Liver (tissue), 9 donors: ENCODE measurements around the gene DDX54. TPM values are rescaled to one million over a fixed set of nuclear protein-coding genes. Genes with fewer than 3 reads are reported as not detected.

Experiments used
- DNase-seq: peaks from one replicate; pipeline ENCODE4 v3.0.0-alpha.2; 2017; ENCODE audit warnings: low spot score
- H3K27ac ChIP-seq, 2 donors: one replicate each; pipeline ENCODE4 v1.7.0; 2013; ENCODE audit warnings: inconsistent platforms in 2 of 2, low read length in 2 of 2, control low read depth in 1 of 2, low read depth in 1 of 2, mild to moderate bottlenecking in 1 of 2
- H3K27me3 ChIP-seq, 4 donors: one replicate each; pipeline versions ENCODE4 v1.6.1 to v1.7.0; 2013; ENCODE audit warnings: low read length in 3 of 4, inconsistent platforms in 1 of 4, mild to moderate bottlenecking in 1 of 4, moderate library complexity in 1 of 4; ENCODE audit not compliant: control insufficient read depth in 4 of 4, insufficient read depth in 4 of 4
- H3K36me3 ChIP-seq, 4 donors: one replicate each; pipeline versions ENCODE4 v1.6.1 to v1.7.0; 2013; ENCODE audit warnings: low read length in 3 of 4, mild to moderate bottlenecking in 3 of 4, low read depth in 1 of 4, moderate library complexity in 1 of 4; ENCODE audit not compliant: control insufficient read depth in 4 of 4, insufficient read depth in 3 of 4
- H3K4me1 ChIP-seq, 4 donors: one replicate each; pipeline versions ENCODE4 v1.6.1 to v1.7.0; 2013; ENCODE audit warnings: low read length in 3 of 4, mild to moderate bottlenecking in 3 of 4, moderate library complexity in 1 of 4; ENCODE audit not compliant: control insufficient read depth in 4 of 4, insufficient read depth in 4 of 4
- H3K4me3 ChIP-seq, 3 donors: one replicate each; pipeline versions ENCODE4 v1.6.1 to v1.7.0; 2013; ENCODE audit warnings: low read length in 3 of 3, control low read depth in 1 of 3, low read depth in 1 of 3, mild to moderate bottlenecking in 1 of 3
- H3K9ac ChIP-seq, 2 donors: one replicate each; pipeline ENCODE4 v1.7.0; 2013; ENCODE audit warnings: low read length in 2 of 2, mild to moderate bottlenecking in 2 of 2, moderate library complexity in 2 of 2, control low read depth in 1 of 2, low read depth in 1 of 2
- H3K9me3 ChIP-seq, 4 donors: one replicate each; pipeline versions ENCODE4 v1.6.1 to v1.7.0; 2013; ENCODE audit warnings: low read length in 3 of 4; ENCODE audit not compliant: control insufficient read depth in 4 of 4
- EGR1 ChIP-seq, 2 donors: IDR thresholded peaks; 2 replicates each; pipeline ENCODE4 v1.6.1; 2016 to 2018; ENCODE audit warnings: antibody characterized with exemption in 2 of 2, low read depth in 2 of 2
- FOXA1 ChIP-seq: IDR thresholded peaks from 2 replicates; pipeline ENCODE4 v1.6.1; 2016; ENCODE audit warnings: antibody characterized with exemption
- FOXA2 ChIP-seq: IDR thresholded peaks from 2 replicates; pipeline ENCODE4 v1.6.1; 2016; ENCODE audit warnings: antibody characterized with exemption
- GABPA ChIP-seq, 2 donors: IDR thresholded peaks in 1 of 2; conservative IDR thresholded peaks in 1 of 2; 2 replicates each; pipeline ENCODE4 v1.6.1; 2016; ENCODE audit warnings: antibody characterized with exemption in 2 of 2, mild to moderate bottlenecking in 1 of 2, moderate library complexity in 1 of 2
- HNF4A ChIP-seq, 2 donors: conservative IDR thresholded peaks; 2 replicates each; pipeline ENCODE4 v1.6.1; 2016; ENCODE audit warnings: antibody characterized with exemption in 2 of 2, mild to moderate bottlenecking in 2 of 2
- HNF4G ChIP-seq: IDR thresholded peaks from 2 replicates; pipeline ENCODE4 v1.6.1; 2016; ENCODE audit warnings: antibody characterized with exemption
- JUND ChIP-seq, 2 donors: IDR thresholded peaks; 2 replicates each; pipeline ENCODE4 v1.6.1; 2016; ENCODE audit warnings: antibody characterized with exemption in 2 of 2
- NR2F2 ChIP-seq: IDR thresholded peaks from 2 replicates; pipeline ENCODE4 v1.6.1; 2016; ENCODE audit warnings: antibody characterized with exemption
- RAD21 ChIP-seq, 2 donors: IDR thresholded peaks; 2 replicates each; pipeline ENCODE4 v1.6.1; 2016; ENCODE audit warnings: antibody characterized with exemption in 2 of 2, mild to moderate bottlenecking in 2 of 2
- REST ChIP-seq: IDR thresholded peaks from 2 replicates; pipeline ENCODE4 v1.6.1; 2016; ENCODE audit warnings: antibody characterized with exemption, mild to moderate bottlenecking
- RXRA ChIP-seq, 2 donors: IDR thresholded peaks; 2 replicates each; pipeline ENCODE4 v1.6.1; 2017 to 2018; ENCODE audit warnings: antibody characterized with exemption in 2 of 2, mild to moderate bottlenecking in 1 of 2
- SP1 ChIP-seq: IDR thresholded peaks from 2 replicates; pipeline ENCODE4 v1.6.1; 2018; ENCODE audit warnings: antibody characterized with exemption, mild to moderate bottlenecking
- TAF1 ChIP-seq: conservative IDR thresholded peaks from 2 replicates; pipeline ENCODE4 v1.6.1; 2016; ENCODE audit warnings: antibody characterized with exemption, mild to moderate bottlenecking
- YY1 ChIP-seq: IDR thresholded peaks from 2 replicates; pipeline ENCODE4 v1.6.1; 2016; ENCODE audit warnings: antibody characterized with exemption, mild to moderate bottlenecking
- WGBS: extraction: QIAGEN DNeasy Blood & Tissue Kit; methylation state at CpG from one replicate; pipeline ENCODE4 v1.1.7; 2013; 5-methylcytosine and 5-hydroxymethylcytosine counted together
- polyA plus RNA-seq, 2 donors: library from polyadenylated mRNA; stranded (reverse) in 1 of 2; unstranded in 1 of 2; fragments of 200-250 nt in 1 of 2; fragments of >200 nt in 1 of 2; fragmentation: Nextera tagmentation in 1 of 2; extraction: Ambion mirVana in 1 of 2; gene quantifications; one replicate each; pipeline versions ENCODE4 v1.2.1 to v1.2.3, GENCODE V29; 2013 to 2015
- total RNA-seq, 2 donors: library from RNA; depleted of rRNA; stranded (reverse); fragments of >200 nt; gene quantifications; one replicate each; pipeline ENCODE4 v1.2.3, GENCODE V29; 2014
- TF ChIP-seq, protein P1 (sequence below): IDR thresholded peaks from 2 replicates; pipeline ENCODE4 v1.6.1; 2016; ENCODE audit warnings: antibody characterized with exemption
- TF ChIP-seq, protein P2 (sequence below): IDR thresholded peaks from 2 replicates; pipeline ENCODE4 v1.6.1; 2016; ENCODE audit warnings: antibody characterized with exemption
- TF ChIP-seq, protein P3 (sequence below): fragments of 150-350 bp; IDR thresholded peaks from 2 replicates; pipeline ENCODE4 v1.5.1; 2017; ENCODE audit warnings: improper control_type of control experiment, low read depth, low read length; ENCODE audit not compliant: missing input control
- TF ChIP-seq, protein P4 (sequence below): IDR thresholded peaks from 2 replicates; pipeline ENCODE4 v1.6.1; 2016; ENCODE audit warnings: antibody characterized with exemption
- donor health status: healthy.
- donor health status: healthy.
- donor health status: healthy.
- donor health status: healthy.
- donor health status: healthy.

DDX54 gene
- total and polyA plus RNA-seq, 4 donors: 20.2 to 28.4 (median 21.6) TPM

DNA sequence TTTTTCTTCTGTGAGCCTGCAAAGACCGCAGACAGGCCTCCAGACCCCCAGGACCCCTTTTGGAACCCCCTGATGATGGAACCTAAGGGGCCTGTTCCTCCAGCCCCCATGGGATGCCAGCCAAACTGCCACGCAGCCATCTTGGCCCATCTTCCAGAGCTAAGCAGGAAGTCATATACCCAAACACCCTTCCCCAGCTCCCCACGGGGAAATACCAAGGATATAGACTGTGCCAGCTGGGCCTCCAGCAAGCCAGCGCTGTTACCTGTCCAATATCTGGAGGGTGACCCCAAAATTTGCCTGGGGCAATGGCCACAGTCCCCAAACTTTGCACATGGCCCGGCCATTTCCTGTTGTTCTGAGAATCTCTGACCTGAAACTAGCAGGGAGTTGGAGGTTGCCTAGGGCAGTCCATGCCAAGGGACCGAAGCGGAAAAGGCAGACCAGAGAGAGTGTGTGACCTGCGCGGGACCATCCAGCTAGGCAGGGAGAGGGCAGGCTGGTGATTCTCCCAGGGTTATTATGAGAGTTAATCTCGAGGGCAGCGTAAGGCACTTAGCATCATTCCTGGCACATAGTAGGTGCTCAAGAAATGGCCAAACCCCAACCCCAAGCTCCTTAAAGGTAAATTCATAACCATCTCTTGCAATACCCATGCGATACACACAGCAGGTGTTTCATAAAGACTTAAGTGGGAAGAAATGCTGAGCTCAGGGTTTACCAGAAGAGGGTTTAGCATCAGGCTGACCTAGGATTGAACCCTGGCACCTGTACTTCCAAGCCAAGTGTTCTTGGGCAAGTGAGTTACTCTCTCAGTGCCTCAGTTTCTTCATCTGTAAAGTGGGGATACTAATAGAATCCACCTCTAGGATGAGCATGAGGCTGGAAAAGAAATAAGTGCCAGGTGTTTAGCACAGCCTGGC is 47.2 kb downstream of the DDX54 start:
- Histone ChIP-seq H3K4me1 (peaks cover 0 to 4% (median 3%) of the 10 kb centered on the region in 4 donors), H3K9me3 (no peaks in the 10 kb centered on the region), H3K27ac (no peak overlapping the region), H3K36me3 (no peaks in the 10 kb centered on the region), H3K4me3 (no peak overlapping the region), H3K9ac (no peak overlapping the region), H3K27me3 (peaks cover 0 to 5% (median 1%) of the 10 kb centered on the region in 4 donors)
- DNase-seq: no peak
- TF ChIP-seq HNF4A (conservative IDR thresholded peaks at IDR 0.05) (no peak), YY1 (no peak), EGR1 (IDR thresholded peaks at IDR 0.05; ENCODE audit: low read depth in 2 of 2) (no peak), RAD21 (IDR thresholded peaks at IDR 0.05) (no peak)
- TF ChIP-seq, protein P1, sequence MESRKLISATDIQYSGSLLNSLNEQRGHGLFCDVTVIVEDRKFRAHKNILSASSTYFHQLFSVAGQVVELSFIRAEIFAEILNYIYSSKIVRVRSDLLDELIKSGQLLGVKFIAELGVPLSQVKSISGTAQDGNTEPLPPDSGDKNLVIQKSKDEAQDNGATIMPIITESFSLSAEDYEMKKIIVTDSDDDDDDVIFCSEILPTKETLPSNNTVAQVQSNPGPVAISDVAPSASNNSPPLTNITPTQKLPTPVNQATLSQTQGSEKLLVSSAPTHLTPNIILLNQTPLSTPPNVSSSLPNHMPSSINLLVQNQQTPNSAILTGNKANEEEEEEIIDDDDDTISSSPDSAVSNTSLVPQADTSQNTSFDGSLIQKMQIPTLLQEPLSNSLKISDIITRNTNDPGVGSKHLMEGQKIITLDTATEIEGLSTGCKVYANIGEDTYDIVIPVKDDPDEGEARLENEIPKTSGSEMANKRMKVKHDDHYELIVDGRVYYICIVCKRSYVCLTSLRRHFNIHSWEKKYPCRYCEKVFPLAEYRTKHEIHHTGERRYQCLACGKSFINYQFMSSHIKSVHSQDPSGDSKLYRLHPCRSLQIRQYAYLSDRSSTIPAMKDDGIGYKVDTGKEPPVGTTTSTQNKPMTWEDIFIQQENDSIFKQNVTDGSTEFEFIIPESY: no peak
- 86% methylated on average over 12 of the region's 12 CpGs for WGBS

GRCh38 chr12:113136990-113137511 is 48.2 kb downstream of the DDX54 start:
- TF ChIP-seq EGR1 (IDR thresholded peaks at IDR 0.05; ENCODE audit: low read depth in 2 of 2): no peak
- no peak for TF ChIP-seq HNF4G
- no peak for TF ChIP-seq YY1
- TF ChIP-seq, protein P1: no peak
- no peak for TF ChIP-seq RXRA (IDR thresholded peaks at IDR 0.05)
- no peak for TF ChIP-seq RAD21 (IDR thresholded peaks at IDR 0.05)
- TF ChIP-seq, protein P2, sequence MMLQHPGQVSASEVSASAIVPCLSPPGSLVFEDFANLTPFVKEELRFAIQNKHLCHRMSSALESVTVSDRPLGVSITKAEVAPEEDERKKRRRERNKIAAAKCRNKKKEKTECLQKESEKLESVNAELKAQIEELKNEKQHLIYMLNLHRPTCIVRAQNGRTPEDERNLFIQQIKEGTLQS: no peak
- TF ChIP-seq SP1: no peak
- TF ChIP-seq REST: no peak
- TF ChIP-seq FOXA2: no peak
- no peak for TF ChIP-seq FOXA1
- no peak for TF ChIP-seq JUND (IDR thresholded peaks at IDR 0.05)
- no peak for TF ChIP-seq TAF1
- TF ChIP-seq HNF4A (conservative IDR thresholded peaks at IDR 0.05): no peak
- no peak for TF ChIP-seq GABPA (IDR thresholded peaks at IDR 0.05 in 1 of 2, conservative IDR thresholded peaks at IDR 0.05 in 1 of 2)
- TF ChIP-seq, protein P3, sequence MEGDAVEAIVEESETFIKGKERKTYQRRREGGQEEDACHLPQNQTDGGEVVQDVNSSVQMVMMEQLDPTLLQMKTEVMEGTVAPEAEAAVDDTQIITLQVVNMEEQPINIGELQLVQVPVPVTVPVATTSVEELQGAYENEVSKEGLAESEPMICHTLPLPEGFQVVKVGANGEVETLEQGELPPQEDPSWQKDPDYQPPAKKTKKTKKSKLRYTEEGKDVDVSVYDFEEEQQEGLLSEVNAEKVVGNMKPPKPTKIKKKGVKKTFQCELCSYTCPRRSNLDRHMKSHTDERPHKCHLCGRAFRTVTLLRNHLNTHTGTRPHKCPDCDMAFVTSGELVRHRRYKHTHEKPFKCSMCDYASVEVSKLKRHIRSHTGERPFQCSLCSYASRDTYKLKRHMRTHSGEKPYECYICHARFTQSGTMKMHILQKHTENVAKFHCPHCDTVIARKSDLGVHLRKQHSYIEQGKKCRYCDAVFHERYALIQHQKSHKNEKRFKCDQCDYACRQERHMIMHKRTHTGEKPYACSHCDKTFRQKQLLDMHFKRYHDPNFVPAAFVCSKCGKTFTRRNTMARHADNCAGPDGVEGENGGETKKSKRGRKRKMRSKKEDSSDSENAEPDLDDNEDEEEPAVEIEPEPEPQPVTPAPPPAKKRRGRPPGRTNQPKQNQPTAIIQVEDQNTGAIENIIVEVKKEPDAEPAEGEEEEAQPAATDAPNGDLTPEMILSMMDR: no peak
- no peak for TF ChIP-seq NR2F2
- TF ChIP-seq, protein P4, sequence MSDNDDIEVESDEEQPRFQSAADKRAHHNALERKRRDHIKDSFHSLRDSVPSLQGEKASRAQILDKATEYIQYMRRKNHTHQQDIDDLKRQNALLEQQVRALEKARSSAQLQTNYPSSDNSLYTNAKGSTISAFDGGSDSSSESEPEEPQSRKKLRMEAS: no peak
- WGBS: 79% methylated on average over 6 of the region's 6 CpGs
- Histone ChIP-seq H3K27ac (no peak overlapping the region), H3K4me3 (no peak overlapping the region), H3K9me3 (no peaks in the 10 kb centered on the region), H3K4me1 (peaks cover 0 to 4% (median 3%) of the 10 kb centered on the region in 4 donors), H3K36me3 (no peaks in the 10 kb centered on the region), H3K27me3 (peaks cover 0 to 5% (median 1%) of the 10 kb centered on the region in 4 donors), H3K9ac (no peak overlapping the region)
- no peak for DNase-seq
